Smooth muscle cell (in vitro differentiated cells): ENCODE data around the gene METTL27. TPM values are rescaled to one million over a fixed set of nuclear protein-coding genes. Genes with fewer than 3 reads are reported as not detected.

ENCODE experiments used
- DNase-seq: peaks from one replicate; lab custom pipeline; 2025; ENCODE audit not compliant: unreplicated experiment; lab: John Stamatoyannopoulos, UW
- H2AFZ ChIP-seq: fragments of 200-600 bp; sonication (generic); 2 replicates; pipeline ENCODE4 v1.6.0; 2016; ENCODE audit warnings: antibody characterized with exemption, low read depth, mild to moderate bottlenecking
- H3F3A ChIP-seq: fragments of 200-600 bp; sonication (generic); 2 replicates; pipeline ENCODE4 v1.6.0; 2017; ENCODE audit warnings: antibody characterized with exemption, low read depth
- H3K27ac ChIP-seq: fragments of 200-600 bp; sonication (generic); 2 replicates; pipeline ENCODE4 v1.5.1; 2016; ENCODE audit warnings: low read depth, mild to moderate bottlenecking
- H3K27me3 ChIP-seq: fragments of 200-600 bp; sonication (generic); 2 replicates; pipeline ENCODE4 v1.6.1; 2016; ENCODE audit warnings: low read depth, mild to moderate bottlenecking
- H3K36me3 ChIP-seq: fragments of 200-600 bp; sonication (generic); 2 replicates; pipeline ENCODE4 v1.5.1; 2016; ENCODE audit warnings: low read depth
- H3K4me1 ChIP-seq: fragments of 200-600 bp; sonication (generic); 2 replicates; pipeline ENCODE4 v1.5.1; 2016; ENCODE audit warnings: low read depth
- H3K4me2 ChIP-seq: fragments of 200-600 bp; sonication (generic); 2 replicates; pipeline ENCODE4 v1.6.0; 2016; ENCODE audit warnings: mild to moderate bottlenecking
- H3K4me3 ChIP-seq: fragments of 200-600 bp; sonication (generic); 2 replicates; pipeline ENCODE4 v1.5.1; 2016; ENCODE audit warnings: mild to moderate bottlenecking
- H3K79me2 ChIP-seq: fragments of 200-600 bp; sonication (generic); 2 replicates; pipeline ENCODE4 v1.6.0; 2016; ENCODE audit warnings: low read depth, mild to moderate bottlenecking
- H3K9ac ChIP-seq: fragments of 200-600 bp; sonication (generic); 2 replicates; pipeline ENCODE4 v1.6.0; 2016; ENCODE audit warnings: low read depth
- H3K9me3 ChIP-seq: fragments of 200-600 bp; sonication (generic); replicated peaks from 2 replicates; pipeline ENCODE4 v1.5.1; 2016; ENCODE audit warnings: low read depth
- H4K20me1 ChIP-seq: fragments of 200-600 bp; sonication (generic); 2 replicates; pipeline ENCODE4 v1.6.0; 2016; ENCODE audit warnings: low read depth
- WGBS: methylation state at CpG from one replicate; pipeline ENCODE4 v1.1.7; 2016; ENCODE audit warnings: low lambda C conversion rate; 5-methylcytosine and 5-hydroxymethylcytosine counted together
- polyA plus RNA-seq: library from polyadenylated mRNA; unstranded; fragments of >200 nt; fragmentation: Nextera tagmentation; extraction: Ambion mirVana; gene quantifications from 2 replicates; pipeline ENCODE4 v1.2.1, GENCODE V29; 2016
- total RNA-seq: library from RNA; depleted of rRNA; stranded (reverse); fragments of >200 nt; gene quantifications from 2 replicates; pipeline ENCODE4 v1.2.3, GENCODE V29; 2014
- TF ChIP-seq, protein P1 (sequence below): fragments of 200-600 bp; sonication (generic); IDR thresholded peaks from 2 replicates; pipeline ENCODE4 v1.5.1; 2017; ENCODE audit warnings: borderline replicate concordance, mild to moderate bottlenecking, antibody characterized with exemption; ENCODE audit not compliant: insufficient read depth, poor library complexity, severe bottlenecking

METTL27 gene
- total and polyA plus RNA-seq, 2 experiments from 2014 or later: 0.54 to 4.1 TPM

DNA sequence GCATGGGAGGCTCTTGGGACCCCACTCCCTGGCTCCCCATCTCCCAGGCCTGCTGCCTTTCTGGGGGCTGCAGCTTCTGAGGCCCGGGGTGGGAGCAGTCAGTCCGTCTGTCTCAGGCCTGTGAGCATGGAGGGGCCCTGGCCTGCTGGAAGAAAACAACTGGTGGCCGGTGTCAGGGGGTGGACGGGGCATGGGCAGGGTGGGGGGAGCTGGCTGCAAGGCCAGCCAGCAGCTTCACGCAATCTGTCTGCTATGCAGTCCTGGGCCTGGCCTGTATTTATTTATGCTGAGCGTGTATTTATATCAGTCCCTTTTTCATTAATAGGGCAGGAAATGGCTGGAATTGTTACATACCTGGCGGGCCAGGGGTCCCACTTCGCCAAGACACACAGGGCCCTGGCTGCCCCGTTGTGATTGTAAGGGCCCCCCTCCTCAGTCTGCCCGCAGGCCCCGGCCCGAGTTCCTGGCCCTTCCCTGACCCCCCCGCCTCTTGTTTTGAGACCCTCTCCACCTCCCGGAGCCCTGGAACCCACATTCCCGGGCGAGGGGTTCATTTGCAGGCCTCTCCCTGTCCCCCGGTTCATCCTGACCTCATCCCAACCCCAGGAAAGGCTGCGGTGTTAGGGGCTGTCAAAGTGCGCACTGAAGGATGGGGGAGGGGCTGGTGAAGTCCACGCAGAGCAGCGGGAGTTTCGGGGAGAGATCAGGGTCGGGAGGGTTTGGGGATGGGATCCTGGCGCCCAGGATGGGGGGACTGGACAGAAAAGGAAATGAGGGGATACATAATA, 26.9 kb upstream of the METTL27 start:
- WGBS: 71% methylated on average over 22 of the region's 24 CpGs
- TF ChIP-seq, protein P1, sequence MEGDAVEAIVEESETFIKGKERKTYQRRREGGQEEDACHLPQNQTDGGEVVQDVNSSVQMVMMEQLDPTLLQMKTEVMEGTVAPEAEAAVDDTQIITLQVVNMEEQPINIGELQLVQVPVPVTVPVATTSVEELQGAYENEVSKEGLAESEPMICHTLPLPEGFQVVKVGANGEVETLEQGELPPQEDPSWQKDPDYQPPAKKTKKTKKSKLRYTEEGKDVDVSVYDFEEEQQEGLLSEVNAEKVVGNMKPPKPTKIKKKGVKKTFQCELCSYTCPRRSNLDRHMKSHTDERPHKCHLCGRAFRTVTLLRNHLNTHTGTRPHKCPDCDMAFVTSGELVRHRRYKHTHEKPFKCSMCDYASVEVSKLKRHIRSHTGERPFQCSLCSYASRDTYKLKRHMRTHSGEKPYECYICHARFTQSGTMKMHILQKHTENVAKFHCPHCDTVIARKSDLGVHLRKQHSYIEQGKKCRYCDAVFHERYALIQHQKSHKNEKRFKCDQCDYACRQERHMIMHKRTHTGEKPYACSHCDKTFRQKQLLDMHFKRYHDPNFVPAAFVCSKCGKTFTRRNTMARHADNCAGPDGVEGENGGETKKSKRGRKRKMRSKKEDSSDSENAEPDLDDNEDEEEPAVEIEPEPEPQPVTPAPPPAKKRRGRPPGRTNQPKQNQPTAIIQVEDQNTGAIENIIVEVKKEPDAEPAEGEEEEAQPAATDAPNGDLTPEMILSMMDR: no peak
- DNase-seq: no peak
- Histone ChIP-seq H3K4me2 (no peak overlapping the region), H3K4me3 (no peak overlapping the region), H3K79me2 (no peaks in the 10 kb centered on the region), H3F3A (no peaks in the 10 kb centered on the region), H3K9ac (no peak overlapping the region), H3K9me3 (no peaks in the 10 kb centered on the region), H4K20me1 (no peaks in the 10 kb centered on the region), H3K27ac (no peak overlapping the region), H2AFZ (no peak overlapping the region), H3K4me1 (no peaks in the 10 kb centered on the region), H3K36me3 (no peaks in the 10 kb centered on the region), H3K27me3 (no peaks in the 10 kb centered on the region)

- Histone ChIP-seq H3K9ac (no peak overlapping the region), H3K4me1 (no peaks in the 10 kb centered on the region), H3K27ac (no peak overlapping the region), H3K27me3 (no peaks in the 10 kb centered on the region), H3K4me2 (no peak overlapping the region), H3F3A (no peaks in the 10 kb centered on the region), H4K20me1 (no peaks in the 10 kb centered on the region), H3K4me3 (no peak overlapping the region), H2AFZ (no peak overlapping the region), H3K36me3 (no peaks in the 10 kb centered on the region), H3K9me3 (no peaks in the 10 kb centered on the region), H3K79me2 (no peaks in the 10 kb centered on the region)
- 93% methylated on average over 1 of the region's 1 CpG for WGBS
- no peak for DNase-seq
- TF ChIP-seq, protein P1: no peak
These were observed 24.1 kb upstream of the METTL27 start for GRCh38 chr7:73866446-73866767.

DNA sequence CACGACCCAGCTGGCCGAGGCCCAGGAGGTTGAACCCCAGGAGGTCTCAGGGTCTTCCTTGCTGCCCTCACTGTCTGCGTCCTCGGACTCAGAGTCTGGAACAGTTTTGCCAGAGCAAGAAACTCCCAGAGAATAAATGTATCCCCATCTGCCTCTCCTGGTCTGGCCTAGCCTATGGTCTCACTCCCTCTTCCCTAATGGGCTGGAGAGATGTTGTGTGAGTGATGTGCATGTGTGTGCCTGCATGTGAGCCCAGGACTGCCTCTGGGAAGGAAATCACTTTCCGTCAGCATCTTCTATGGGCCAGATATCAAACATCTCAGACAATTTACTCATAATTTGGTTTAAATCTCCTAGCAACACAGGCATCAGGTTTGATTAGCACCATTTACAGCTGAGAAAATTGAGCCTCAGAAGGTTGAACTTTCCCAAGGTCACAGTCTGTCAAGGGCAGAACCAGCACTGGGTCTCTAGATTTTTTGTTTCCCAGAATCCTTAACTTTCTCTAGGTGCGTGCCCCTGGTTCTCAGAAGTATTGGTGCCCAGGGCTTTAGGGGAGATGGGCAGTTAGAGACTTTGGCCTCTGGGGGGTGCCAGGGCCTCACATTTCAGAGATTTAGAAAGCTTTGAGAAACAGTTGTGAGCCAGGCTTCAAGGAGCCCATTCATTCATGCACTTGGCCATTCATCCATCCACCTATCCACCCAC, 23.6 kb upstream of the METTL27 start:
- TF ChIP-seq, protein P1: peak; percentile 62
- no peak overlapping the region for H3K4me3 ChIP-seq
- no peak overlapping the region for H3K9ac ChIP-seq
- H3K27me3 ChIP-seq: no peaks in the 10 kb centered on the region
- H2AFZ ChIP-seq: no peak overlapping the region
- no peaks in the 10 kb centered on the region for H3K9me3 ChIP-seq
- no peak overlapping the region for H3K4me2 ChIP-seq
- no peaks in the 10 kb centered on the region for H4K20me1 ChIP-seq
- H3K36me3 ChIP-seq: no peaks in the 10 kb centered on the region
- no peaks in the 10 kb centered on the region for H3K79me2 ChIP-seq
- WGBS: 83% methylated on average over 6 of the region's 6 CpGs
- no peaks in the 10 kb centered on the region for H3F3A ChIP-seq
- H3K27ac ChIP-seq: no peak overlapping the region
- no peaks in the 10 kb centered on the region for H3K4me1 ChIP-seq
- no peak for DNase-seq
